SJSA1 (cell line): ENCODE results near the gene WDR41. TPM values are rescaled to one million over a fixed set of nuclear protein-coding genes. Genes with fewer than 3 reads are reported as not detected.

Source experiments
- DNase-seq, 2 experiments: peaks; one replicate each; pipeline ENCODE4 v3.0.0-alpha.2; 2015 to 2020; ENCODE audit warnings: low spot score in 2 of 2, low read depth in 1 of 2
- H3K27ac ChIP-seq: fragments of 250-450 bp; sonication (Bioruptor Pico); 2 replicates; pipeline ENCODE4 v1.5.1; 2020; ENCODE audit warnings: mild to moderate bottlenecking, moderate library complexity
- H3K27me3 ChIP-seq: fragments of 250-450 bp; sonication (Bioruptor Pico); replicated peaks from 2 replicates; pipeline ENCODE4 v1.5.1; 2020; ENCODE audit warnings: mild to moderate bottlenecking, moderate library complexity
- H3K36me3 ChIP-seq: fragments of 250-450 bp; sonication (Bioruptor Pico); 2 replicates; pipeline ENCODE4 v1.5.1; 2020; ENCODE audit warnings: mild to moderate bottlenecking
- H3K4me1 ChIP-seq: fragments of 250-450 bp; sonication (Bioruptor Pico); replicated peaks from 2 replicates; pipeline ENCODE4 v1.6.1; 2021; ENCODE audit warnings: mild to moderate bottlenecking
- H3K4me3 ChIP-seq: fragments of 250-450 bp; sonication (Bioruptor Pico); 2 replicates; pipeline ENCODE4 v1.5.1; 2020; ENCODE audit warnings: mild to moderate bottlenecking
- H3K9me3 ChIP-seq: fragments of 250-450 bp; sonication (Bioruptor Pico); replicated peaks from 2 replicates; pipeline ENCODE4 v1.5.1; 2020; ENCODE audit warnings: mild to moderate bottlenecking
- total RNA-seq: library from RNA; depleted of rRNA; stranded (reverse); fragments of >200 nt; shearing (Covaris generic); gene quantifications from 2 replicates; pipeline ENCODE4 v1.2.3, GENCODE V29; 2014

The WDR41 gene
- total RNA-seq, 1 experiment from 2014 or later, result 113 TPM

- no peak for DNase-seq
- no peak overlapping the region for H3K27ac ChIP-seq
- H3K27me3 ChIP-seq, result no peaks in the 10 kb centered on the region
- no peaks in the 10 kb centered on the region for H3K36me3 ChIP-seq
- no peak overlapping the region for H3K4me3 ChIP-seq
- H3K9me3 ChIP-seq, result no peaks in the 10 kb centered on the region
- H3K4me1 ChIP-seq, result no peaks in the 10 kb centered on the region
Measured at GRCh38 chr5:77413049-77413448, 79.1 kb downstream of the WDR41 start.

DNA sequence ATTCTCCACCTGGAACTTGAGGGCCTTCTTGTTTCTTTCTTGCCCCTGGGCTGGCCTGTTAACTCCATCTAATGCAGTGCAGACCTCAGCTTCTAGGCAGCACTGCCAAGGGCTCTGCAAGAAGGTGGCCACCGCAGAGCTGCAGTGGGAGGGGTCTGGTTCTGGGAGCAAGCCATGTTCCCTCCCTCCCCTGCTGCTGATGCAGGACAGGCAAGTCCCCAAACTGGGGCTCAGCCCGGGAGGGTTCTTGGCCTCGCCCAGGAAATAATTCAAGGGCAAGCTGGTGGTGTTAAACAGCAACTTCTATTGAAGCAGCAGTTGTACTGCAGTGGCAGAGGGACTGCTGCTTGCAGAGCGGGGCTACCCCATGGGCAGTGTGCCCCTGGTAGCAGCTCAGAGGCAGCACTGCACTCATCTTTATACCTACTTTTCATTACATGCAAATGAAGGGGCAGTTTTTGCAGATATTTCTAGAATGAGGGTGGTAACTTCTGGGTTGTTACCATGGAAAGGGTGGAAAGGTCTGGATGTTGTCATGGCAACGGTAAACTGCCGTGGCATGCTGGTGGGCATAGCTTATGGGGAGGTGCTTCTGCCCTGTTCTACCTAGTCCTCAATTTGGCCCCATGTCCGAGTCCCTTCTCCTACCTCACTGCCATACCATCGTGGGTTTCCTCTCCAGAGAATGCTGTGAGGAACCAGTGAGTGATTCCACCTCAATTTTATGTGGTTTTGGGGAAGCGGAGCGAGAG is 82.1 kb downstream of the WDR41 start:
- Histone ChIP-seq H3K9me3 (no peaks in the 10 kb centered on the region), H3K4me3 (no peak overlapping the region), H3K27me3 (no peaks in the 10 kb centered on the region), H3K36me3 (no peaks in the 10 kb centered on the region), H3K4me1 (no peaks in the 10 kb centered on the region), H3K27ac (no peak overlapping the region)
- DNase-seq, result no peak

DNA sequence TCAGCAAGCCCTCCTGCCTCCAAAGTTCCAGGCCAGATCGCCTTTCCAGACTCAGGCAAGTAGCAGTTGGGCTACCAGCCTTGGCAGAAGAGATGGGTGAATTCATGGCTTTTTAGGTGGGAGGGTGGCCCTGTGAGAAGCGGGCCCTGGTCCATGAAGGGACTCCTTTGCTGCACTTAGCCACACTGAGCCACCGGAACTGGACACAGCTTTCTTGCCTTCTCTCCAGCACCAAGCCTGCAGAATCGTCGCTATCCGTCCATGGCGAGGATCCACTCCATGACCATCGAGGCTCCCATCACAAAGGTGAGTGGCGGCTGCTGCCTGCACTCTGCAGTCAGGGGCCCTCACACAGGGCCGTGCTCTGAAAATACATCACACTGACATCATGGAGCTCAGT is 85.0 kb downstream of the WDR41 start:
- H3K36me3 ChIP-seq, result no peaks in the 10 kb centered on the region
- no peak overlapping the region for H3K4me3 ChIP-seq

GRCh38 chr5:77402796-77403195 is 89.3 kb downstream of the WDR41 start:
- no peak for DNase-seq
- Histone ChIP-seq H3K27ac (no peak overlapping the region), H3K4me3 (no peak overlapping the region), H3K36me3 (no peaks in the 10 kb centered on the region), H3K27me3 (no peaks in the 10 kb centered on the region), H3K4me1 (no peaks in the 10 kb centered on the region), H3K9me3 (no peaks in the 10 kb centered on the region)

More for the DNA sequence above, 85.0 kb downstream of the WDR41 start:
- Histone ChIP-seq H3K4me1 (no peaks in the 10 kb centered on the region), H3K9me3 (no peaks in the 10 kb centered on the region), H3K27ac (no peak overlapping the region), H3K27me3 (no peaks in the 10 kb centered on the region)
- DNase-seq, result no peak

DNA sequence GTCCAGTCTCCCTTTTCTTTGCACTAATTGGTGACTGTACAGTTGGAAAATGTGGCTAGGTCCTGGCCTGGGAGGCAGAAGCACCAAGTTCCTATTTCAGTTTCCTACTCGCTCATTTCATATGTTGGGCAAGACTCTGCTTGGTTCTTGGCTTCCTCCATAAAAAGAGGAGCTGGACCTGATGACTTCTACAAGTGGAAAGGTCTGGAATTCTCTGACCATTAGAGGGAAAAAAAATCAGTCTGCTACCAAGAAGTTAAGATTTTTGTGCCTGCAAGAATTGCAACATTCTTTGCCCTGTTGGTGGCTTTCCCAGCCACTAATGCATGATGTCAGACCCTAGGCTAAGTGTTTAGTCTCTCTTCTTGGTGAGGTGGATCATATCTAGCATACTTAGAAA is 91.5 kb downstream of the WDR41 start:
- H3K27ac ChIP-seq, result no peak overlapping the region
- no peak for DNase-seq

GRCh38 chr5:77398896-77399295 is 93.2 kb downstream of the WDR41 start:
- no peaks in the 10 kb centered on the region for H3K4me1 ChIP-seq
- no peak overlapping the region for H3K27ac ChIP-seq
- DNase-seq, result no peak
- H3K36me3 ChIP-seq, result no peaks in the 10 kb centered on the region
- no peaks in the 10 kb centered on the region for H3K9me3 ChIP-seq
- no peak overlapping the region for H3K4me3 ChIP-seq
- H3K27me3 ChIP-seq, result no peaks in the 10 kb centered on the region

More for the DNA sequence above, 91.5 kb downstream of the WDR41 start:
- Histone ChIP-seq H3K4me1 (no peaks in the 10 kb centered on the region), H3K36me3 (no peaks in the 10 kb centered on the region), H3K27me3 (no peaks in the 10 kb centered on the region), H3K9me3 (no peaks in the 10 kb centered on the region), H3K4me3 (no peak overlapping the region)

GRCh38 chr5:77398458-77398857 is 93.7 kb downstream of the WDR41 start:
- no peaks in the 10 kb centered on the region for H3K27me3 ChIP-seq
- no peak overlapping the region for H3K27ac ChIP-seq
- DNase-seq, result no peak
- no peak overlapping the region for H3K4me3 ChIP-seq
- no peaks in the 10 kb centered on the region for H3K9me3 ChIP-seq
- no peaks in the 10 kb centered on the region for H3K36me3 ChIP-seq
- H3K4me1 ChIP-seq, result no peaks in the 10 kb centered on the region

- Histone ChIP-seq H3K27me3 (no peaks in the 10 kb centered on the region), H3K4me1 (no peaks in the 10 kb centered on the region), H3K9me3 (no peaks in the 10 kb centered on the region), H3K36me3 (no peaks in the 10 kb centered on the region), H3K4me3 (no peak overlapping the region), H3K27ac (no peak overlapping the region)
- DNase-seq, result no peak
Measured at GRCh38 chr5:77397686-77398292, 94.3 kb downstream of the WDR41 start.

GRCh38 chr5:77396017-77396416 is 96.1 kb downstream of the WDR41 start:
- Histone ChIP-seq H3K36me3 (no peaks in the 10 kb centered on the region), H3K27ac (no peak overlapping the region), H3K9me3 (no peaks in the 10 kb centered on the region), H3K27me3 (no peaks in the 10 kb centered on the region), H3K4me3 (no peak overlapping the region), H3K4me1 (no peaks in the 10 kb centered on the region)
- no peak for DNase-seq

GRCh38 chr5:77394064-77394715 is 97.9 kb downstream of the WDR41 start:
- Histone ChIP-seq H3K4me3 (no peak overlapping the region), H3K27ac (no peak overlapping the region)
- DNase-seq, result no peak

DNA sequence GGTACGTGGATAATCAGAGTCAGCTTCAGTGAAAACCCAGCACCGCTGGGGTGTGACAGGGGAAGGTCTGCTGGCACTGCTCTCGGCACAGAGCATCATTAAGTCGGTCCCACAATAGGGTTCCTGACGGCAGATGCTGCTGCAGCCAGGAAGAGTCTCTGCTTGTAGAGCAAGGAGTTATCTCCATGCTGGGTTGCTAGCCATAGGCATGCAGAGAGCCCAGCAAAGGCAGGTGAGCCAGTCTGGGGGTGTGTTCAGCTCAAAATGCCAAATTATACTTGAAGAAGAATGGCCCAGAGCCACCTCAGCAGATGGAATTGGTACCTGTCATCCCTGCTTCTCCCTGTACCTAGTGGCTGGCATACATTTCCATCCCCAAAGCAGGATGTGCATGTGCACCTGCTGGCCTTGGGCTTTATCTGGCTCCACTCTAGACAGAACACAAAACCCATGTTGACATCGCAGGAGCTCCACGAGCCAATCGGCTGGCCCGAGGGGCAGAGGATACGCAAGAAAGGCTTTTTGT is 100.8 kb downstream of the WDR41 start:
- Histone ChIP-seq H3K27me3 (no peaks in the 10 kb centered on the region), H3K4me1 (no peaks in the 10 kb centered on the region), H3K27ac (no peak overlapping the region), H3K4me3 (no peak overlapping the region), H3K9me3 (no peaks in the 10 kb centered on the region), H3K36me3 (no peaks in the 10 kb centered on the region)
- DNase-seq, result no peak

More at GRCh38 chr5:77394064-77394715, 97.9 kb downstream of the WDR41 start:
- no peaks in the 10 kb centered on the region for H3K36me3 ChIP-seq
- no peaks in the 10 kb centered on the region for H3K27me3 ChIP-seq
- no peaks in the 10 kb centered on the region for H3K4me1 ChIP-seq
- H3K9me3 ChIP-seq, result no peaks in the 10 kb centered on the region

GRCh38 chr5:77390795-77391194 is 101.3 kb downstream of the WDR41 start:
- DNase-seq, result no peak
- no peak overlapping the region for H3K4me3 ChIP-seq
- no peaks in the 10 kb centered on the region for H3K27me3 ChIP-seq
- H3K4me1 ChIP-seq, result no peaks in the 10 kb centered on the region
- no peaks in the 10 kb centered on the region for H3K9me3 ChIP-seq
- no peaks in the 10 kb centered on the region for H3K36me3 ChIP-seq
- H3K27ac ChIP-seq, result no peak overlapping the region

DNA sequence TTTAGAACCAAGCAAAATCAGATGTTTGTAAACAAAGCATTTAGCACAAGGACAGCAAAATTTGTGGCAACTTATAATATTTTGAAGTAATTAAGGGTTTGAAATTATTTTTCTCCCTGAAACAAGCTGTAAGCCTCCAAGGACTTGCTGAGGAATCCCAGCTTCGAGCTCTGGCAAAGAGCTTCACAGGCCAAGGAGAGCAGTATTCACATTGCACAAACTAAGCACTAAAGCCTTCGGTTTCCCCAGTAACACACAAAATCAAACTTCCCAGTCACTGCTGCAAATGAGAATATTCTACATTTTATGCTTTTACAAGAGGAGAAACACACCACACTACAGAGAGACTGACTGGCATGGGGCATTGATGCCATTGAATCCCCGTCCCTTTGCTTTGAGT is 101.9 kb downstream of the WDR41 start:
- no peak for DNase-seq
- H3K4me3 ChIP-seq, result no peak overlapping the region
- H3K36me3 ChIP-seq, result no peaks in the 10 kb centered on the region
- no peak overlapping the region for H3K27ac ChIP-seq
- H3K27me3 ChIP-seq, result no peaks in the 10 kb centered on the region
- no peaks in the 10 kb centered on the region for H3K4me1 ChIP-seq
- H3K9me3 ChIP-seq, result no peaks in the 10 kb centered on the region

DNA sequence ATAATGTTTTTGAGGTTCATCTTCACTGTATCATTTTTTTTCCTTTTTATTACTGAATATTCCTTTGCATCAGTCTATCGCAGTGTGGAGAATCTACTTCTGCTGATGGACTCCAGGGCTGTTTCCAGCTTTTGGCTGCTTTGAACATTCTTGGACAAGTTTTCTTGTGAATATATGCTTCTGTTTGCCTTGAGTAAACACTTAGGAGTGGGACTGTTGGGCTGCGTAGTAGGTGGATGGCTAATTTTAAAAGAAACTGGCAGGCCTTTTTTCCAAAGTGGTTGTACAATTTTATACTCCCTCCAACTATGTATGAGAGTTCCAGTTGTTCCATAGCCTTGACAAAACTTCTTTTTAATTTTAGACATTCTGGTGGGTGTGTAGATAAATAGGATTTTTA is 102.4 kb downstream of the WDR41 start:
- no peaks in the 10 kb centered on the region for H3K36me3 ChIP-seq
- DNase-seq, result no peak
- no peaks in the 10 kb centered on the region for H3K4me1 ChIP-seq
- H3K9me3 ChIP-seq, result no peaks in the 10 kb centered on the region
- no peak overlapping the region for H3K27ac ChIP-seq
- no peak overlapping the region for H3K4me3 ChIP-seq
- H3K27me3 ChIP-seq, result no peaks in the 10 kb centered on the region
